Fibroblast of lung (primary cell): ENCODE measurements around the gene PRRG2.

Source experiments
- CTCF ChIP-seq, 2 donors: IDR thresholded peaks in 1 of 2; conservative IDR thresholded peaks in 1 of 2; 1 replicate in 1 of 2; 2 replicates in 1 of 2; pipeline ENCODE4 v1.5.1; 2011 to 2012; ENCODE audit warnings: low read length in 2 of 2, control low read depth in 1 of 2, inconsistent platforms in 1 of 2, low read depth in 1 of 2, mild to moderate bottlenecking in 1 of 2
- EZH2 ChIP-seq: IDR thresholded peaks from 2 replicates; pipeline ENCODE4 v1.5.1; 2012; ENCODE audit warnings: low read length, control low read depth, mild to moderate bottlenecking; ENCODE audit errors: missing control alignments

GRCh38 chr19:49594993-49595818 lies 14.1 kb downstream of the PRRG2 start:
- no peak for TF ChIP-seq CTCF (conservative IDR thresholded peaks at IDR 0.05 in 1 of 2, IDR thresholded peaks at IDR 0.05 in 1 of 2; ENCODE audit: low read depth in 1 of 2, low read length in 2 of 2)
- no peak for TF ChIP-seq EZH2
